Osteoblast (primary cell): ENCODE measurements around the gene HPN. TPM values are rescaled to one million over a fixed set of nuclear protein-coding genes. Genes with fewer than 3 reads are reported as not detected.
A peak's percentile ranks its signal among the peaks of the same experiment; 100 is the strongest.

ENCODE experiments used
- DNase-seq: peaks from one replicate; pipeline ENCODE4 v3.0.0; 2011; ENCODE audit warnings: low spot score, mixed read lengths; ENCODE audit not compliant: insufficient read length; ENCODE audit errors: missing footprints
- H2AFZ ChIP-seq: 2 replicates; pipeline ENCODE4 v1.6.0; 2011; ENCODE audit warnings: mild to moderate bottlenecking, low read length
- H3K27ac ChIP-seq: 2 replicates; pipeline ENCODE4 v1.5.1; 2011; ENCODE audit warnings: mild to moderate bottlenecking, low read depth, low read length, moderate library complexity
- H3K27me3 ChIP-seq: 2 replicates; pipeline ENCODE4 v1.6.0; 2012; ENCODE audit warnings: mild to moderate bottlenecking, control low read depth, inconsistent platforms, low read length, moderate library complexity; ENCODE audit not compliant: insufficient read depth
- H3K36me3 ChIP-seq: 2 replicates; pipeline ENCODE4 v1.5.1; 2011; ENCODE audit warnings: mild to moderate bottlenecking, low read length, control low read depth, moderate library complexity; ENCODE audit not compliant: insufficient read depth
- H3K4me1 ChIP-seq: 2 replicates; pipeline ENCODE4 v1.5.1; 2011; ENCODE audit warnings: mild to moderate bottlenecking, low read length, control low read depth, moderate library complexity; ENCODE audit not compliant: insufficient read depth
- H3K4me2 ChIP-seq: 2 replicates; pipeline ENCODE4 v1.6.0; 2011; ENCODE audit warnings: mild to moderate bottlenecking, low read length; ENCODE audit not compliant: insufficient read depth
- H3K4me3 ChIP-seq: fragments of 200-600 bp; sonication (generic); 3 replicates; pipeline ENCODE4 v1.5.1; 2012; ENCODE audit warnings: mild to moderate bottlenecking, low read length, inconsistent platforms; ENCODE audit not compliant: insufficient read depth
- H3K79me2 ChIP-seq: 2 replicates; pipeline ENCODE4 v1.6.0; 2012; ENCODE audit warnings: mild to moderate bottlenecking, low read length, control low read depth, inconsistent platforms; ENCODE audit not compliant: insufficient read depth
- H3K9me3 ChIP-seq: 2 replicates; pipeline ENCODE4 v1.5.1; 2011; ENCODE audit warnings: low read depth, low read length, control low read depth
- H4K20me1 ChIP-seq: 2 replicates; pipeline ENCODE4 v1.6.0; 2012; ENCODE audit warnings: mild to moderate bottlenecking, low read length, control low read depth; ENCODE audit not compliant: insufficient read depth
- total RNA-seq: library from RNA; depleted of rRNA; stranded (reverse); fragments of >200 nt; gene quantifications from 2 replicates; pipeline ENCODE4 v1.2.3, GENCODE V29; 2012
- TF ChIP-seq, protein P1 (sequence below): IDR thresholded peaks from 2 replicates; pipeline ENCODE4 v1.5.1; 2011; ENCODE audit warnings: mild to moderate bottlenecking, low read depth, low read length, moderate library complexity; ENCODE audit errors: extremely low read depth

Gene HPN
- total RNA-seq, 1 donor, result under 0.01 TPM

DNA sequence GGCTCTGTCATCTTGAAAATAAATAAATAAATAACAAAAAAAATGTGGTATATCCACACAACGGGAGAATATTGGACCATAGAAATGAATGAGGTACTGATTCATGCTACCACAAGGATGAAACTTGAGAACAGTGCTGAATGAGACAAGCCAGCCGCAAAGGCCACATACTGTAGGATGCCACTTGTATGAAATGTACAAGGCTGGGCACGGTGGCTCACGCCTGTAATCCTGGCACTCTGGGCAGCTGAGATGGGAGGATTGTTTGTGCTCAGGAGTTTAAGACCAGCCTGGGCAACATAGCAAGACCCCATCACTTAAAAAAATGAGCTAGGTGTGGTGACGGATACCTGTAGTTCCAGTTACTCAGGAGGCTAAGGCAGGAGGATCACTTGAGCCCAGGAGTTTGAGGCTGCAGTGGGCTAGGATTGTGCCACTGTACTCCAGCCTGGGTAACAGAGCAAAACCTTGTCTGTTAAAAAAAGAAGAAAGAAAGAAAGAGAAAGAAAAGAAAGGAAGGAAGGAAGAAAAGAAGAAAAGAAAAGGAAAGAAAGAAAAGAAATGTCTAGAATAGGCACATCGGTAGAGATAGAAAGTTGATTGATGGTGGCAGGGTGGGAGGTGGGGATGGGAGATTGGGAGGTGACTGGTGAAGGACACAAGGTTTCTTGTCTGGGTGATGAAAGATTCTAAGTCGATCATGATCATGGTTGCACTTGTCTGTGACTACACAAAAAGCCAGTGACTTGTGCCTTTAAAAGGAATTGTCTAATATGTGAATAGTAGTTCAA is 20.3 kb downstream of the HPN start:
- Histone ChIP-seq H3K27ac (no peak overlapping the region), H3K79me2 (no peaks in the 10 kb centered on the region), H3K4me3 (no peak overlapping the region), H2AFZ (no peak overlapping the region), H4K20me1 (no peaks in the 10 kb centered on the region), H3K27me3 (no peaks in the 10 kb centered on the region), H3K4me2 (no peak overlapping the region), H3K9me3 (no peaks in the 10 kb centered on the region), H3K36me3 (no peaks in the 10 kb centered on the region), H3K4me1 (no peaks in the 10 kb centered on the region)
- peak; percentile 83 for DNase-seq
- TF ChIP-seq, protein P1, sequence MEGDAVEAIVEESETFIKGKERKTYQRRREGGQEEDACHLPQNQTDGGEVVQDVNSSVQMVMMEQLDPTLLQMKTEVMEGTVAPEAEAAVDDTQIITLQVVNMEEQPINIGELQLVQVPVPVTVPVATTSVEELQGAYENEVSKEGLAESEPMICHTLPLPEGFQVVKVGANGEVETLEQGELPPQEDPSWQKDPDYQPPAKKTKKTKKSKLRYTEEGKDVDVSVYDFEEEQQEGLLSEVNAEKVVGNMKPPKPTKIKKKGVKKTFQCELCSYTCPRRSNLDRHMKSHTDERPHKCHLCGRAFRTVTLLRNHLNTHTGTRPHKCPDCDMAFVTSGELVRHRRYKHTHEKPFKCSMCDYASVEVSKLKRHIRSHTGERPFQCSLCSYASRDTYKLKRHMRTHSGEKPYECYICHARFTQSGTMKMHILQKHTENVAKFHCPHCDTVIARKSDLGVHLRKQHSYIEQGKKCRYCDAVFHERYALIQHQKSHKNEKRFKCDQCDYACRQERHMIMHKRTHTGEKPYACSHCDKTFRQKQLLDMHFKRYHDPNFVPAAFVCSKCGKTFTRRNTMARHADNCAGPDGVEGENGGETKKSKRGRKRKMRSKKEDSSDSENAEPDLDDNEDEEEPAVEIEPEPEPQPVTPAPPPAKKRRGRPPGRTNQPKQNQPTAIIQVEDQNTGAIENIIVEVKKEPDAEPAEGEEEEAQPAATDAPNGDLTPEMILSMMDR, result no peak

DNA sequence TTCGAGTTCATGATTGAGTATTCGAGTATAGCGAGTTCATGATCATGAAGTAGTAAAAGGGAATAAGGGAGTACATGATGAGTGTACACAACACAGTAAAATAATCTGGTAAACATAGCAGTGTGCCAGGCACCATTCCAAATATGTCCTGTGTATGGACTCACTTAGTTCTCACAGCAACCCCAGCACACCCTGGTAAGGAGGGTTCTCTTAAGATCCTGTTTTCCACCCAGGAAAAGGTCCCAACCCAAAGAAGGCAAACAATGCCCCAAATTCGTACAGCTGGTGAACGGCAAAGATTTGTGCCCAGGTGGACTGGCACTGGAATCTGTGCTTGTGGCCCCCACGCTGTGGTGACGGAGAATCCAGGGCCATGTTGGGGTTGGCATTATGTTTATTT is 21.4 kb downstream of the HPN start:
- TF ChIP-seq, protein P1, result no peak
- H3K79me2 ChIP-seq, result no peaks in the 10 kb centered on the region
- no peaks in the 10 kb centered on the region for H3K9me3 ChIP-seq
- H3K27ac ChIP-seq, result no peak overlapping the region
- no peaks in the 10 kb centered on the region for H4K20me1 ChIP-seq
- H3K36me3 ChIP-seq, result no peaks in the 10 kb centered on the region
- H2AFZ ChIP-seq, result no peak overlapping the region
- no peaks in the 10 kb centered on the region for H3K27me3 ChIP-seq
- H3K4me1 ChIP-seq, result no peaks in the 10 kb centered on the region
- no peak for DNase-seq
- H3K4me3 ChIP-seq, result no peak overlapping the region
- H3K4me2 ChIP-seq, result no peak overlapping the region

DNA sequence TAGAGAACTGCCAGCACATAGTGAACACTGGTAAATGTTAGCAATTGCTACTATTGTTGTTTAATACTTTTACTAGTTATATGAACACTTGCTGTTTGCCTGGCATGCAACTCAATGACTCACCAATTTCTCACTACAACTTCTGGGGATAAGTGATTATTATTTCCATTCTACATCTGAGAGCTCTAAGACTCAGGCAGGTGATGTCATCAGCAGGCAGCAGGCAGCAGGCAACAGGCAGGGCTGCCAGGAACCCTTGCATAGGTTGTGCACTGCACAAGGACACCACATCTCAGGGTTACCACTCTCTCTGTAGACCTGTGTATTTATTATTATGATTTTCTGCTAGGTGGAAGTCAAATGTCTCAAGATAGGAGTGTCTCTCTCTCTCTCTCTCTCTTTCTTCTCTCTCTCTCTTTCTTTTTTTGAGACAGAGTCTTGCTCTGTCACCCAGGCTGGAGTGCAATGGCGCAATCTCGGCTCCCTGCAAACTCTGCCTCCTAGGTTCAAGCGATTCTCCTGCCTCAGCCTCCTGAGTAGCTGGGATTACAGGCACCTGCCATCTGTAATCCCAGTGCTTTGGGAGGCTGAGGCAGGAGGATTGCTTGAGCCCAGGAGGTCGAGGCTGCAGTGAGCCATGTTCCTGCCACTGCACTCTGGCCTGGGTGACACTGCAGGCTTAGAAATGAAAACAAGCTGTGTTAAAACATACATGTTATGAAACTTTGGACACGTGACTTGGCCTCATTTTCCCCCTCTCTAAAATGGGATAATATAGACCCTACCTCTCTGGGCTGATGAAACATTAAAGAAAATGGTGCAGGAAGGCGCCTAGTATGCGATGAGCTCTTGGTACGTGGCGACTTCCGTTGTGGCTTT is 22.7 kb downstream of the HPN start:
- no peak overlapping the region for H3K4me2 ChIP-seq
- H3K4me3 ChIP-seq, result no peak overlapping the region
- H3K27me3 ChIP-seq, result no peaks in the 10 kb centered on the region
- H3K4me1 ChIP-seq, result no peaks in the 10 kb centered on the region
- H3K79me2 ChIP-seq, result no peaks in the 10 kb centered on the region
- peak; percentile 94 for DNase-seq
- H3K27ac ChIP-seq, result no peak overlapping the region
- no peaks in the 10 kb centered on the region for H3K36me3 ChIP-seq
- H4K20me1 ChIP-seq, result no peaks in the 10 kb centered on the region
- TF ChIP-seq, protein P1, result no peak
- H2AFZ ChIP-seq, result no peak overlapping the region
- no peaks in the 10 kb centered on the region for H3K9me3 ChIP-seq

DNA sequence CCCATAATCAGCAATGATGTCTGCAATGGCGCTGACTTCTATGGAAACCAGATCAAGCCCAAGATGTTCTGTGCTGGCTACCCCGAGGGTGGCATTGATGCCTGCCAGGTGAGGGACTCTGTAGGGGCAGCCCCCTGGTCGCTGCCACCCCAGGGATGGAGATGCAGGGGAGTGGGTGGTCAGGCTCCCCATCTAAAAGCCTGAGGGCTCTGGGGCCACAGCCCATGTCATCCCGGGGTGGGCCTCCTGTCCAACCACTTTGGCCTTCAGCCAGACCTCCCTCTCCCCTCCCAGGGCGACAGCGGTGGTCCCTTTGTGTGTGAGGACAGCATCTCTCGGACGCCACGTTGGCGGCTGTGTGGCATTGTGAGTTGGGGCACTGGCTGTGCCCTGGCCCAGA is 24.1 kb downstream of the HPN start:
- no peaks in the 10 kb centered on the region for H3K4me1 ChIP-seq
- no peak overlapping the region for H3K27ac ChIP-seq
- peaks cover 3% of the 10 kb centered on the region for H3K9me3 ChIP-seq
- H4K20me1 ChIP-seq, result no peaks in the 10 kb centered on the region
- DNase-seq, result no peak
- H3K27me3 ChIP-seq, result no peaks in the 10 kb centered on the region
- TF ChIP-seq, protein P1, result no peak
- H3K4me2 ChIP-seq, result no peak overlapping the region
- H3K4me3 ChIP-seq, result no peak overlapping the region
- H2AFZ ChIP-seq, result no peak overlapping the region
- no peaks in the 10 kb centered on the region for H3K79me2 ChIP-seq
- no peaks in the 10 kb centered on the region for H3K36me3 ChIP-seq
